Sigmoid colon (tissue), 7 donors: ENCODE results near the gene STRA8. TPM values are rescaled to one million over a fixed set of nuclear protein-coding genes. Genes with fewer than 3 reads are reported as not detected.
A peak's percentile ranks its signal among the peaks of the same experiment; 100 is the strongest.

ENCODE experiments used
- DNase-seq: peaks from one replicate; pipeline ENCODE4 v3.0.0-alpha.2; 2019
- H3K27ac ChIP-seq, 4 donors: fragments of 200-600 bp; sonication (generic); one replicate each; pipeline ENCODE4 v1.5.1; 2016 to 2019; ENCODE audit warnings: mild to moderate bottlenecking in 1 of 4
- H3K27me3 ChIP-seq, 3 donors: fragments of 200-600 bp; sonication (generic); one replicate each; pipeline ENCODE4 v1.5.1; 2019; ENCODE audit warnings: mild to moderate bottlenecking in 1 of 3
- H3K36me3 ChIP-seq, 4 donors: fragments of 200-600 bp; sonication (generic); one replicate each; pipeline ENCODE4 v1.5.1; 2016 to 2019
- H3K4me1 ChIP-seq, 4 donors: fragments of 200-600 bp; sonication (generic); one replicate each; pipeline ENCODE4 v1.5.1; 2017 to 2019
- H3K4me3 ChIP-seq, 4 donors: fragments of 200-600 bp; sonication (generic); one replicate each; pipeline ENCODE4 v1.5.1; 2017 to 2019; ENCODE audit warnings: mild to moderate bottlenecking in 2 of 4, moderate library complexity in 1 of 4
- H3K9me3 ChIP-seq, 4 donors: fragments of 200-600 bp in 3 of 4; sonication (generic) in 3 of 4; one replicate each; pipeline versions ENCODE4 v1.5.1 to v1.6.1; 2013 to 2019
- EP300 ChIP-seq, 4 donors: sonication (generic); formaldehyde crosslinking; IDR thresholded peaks; one replicate each; pipeline ENCODE4 v1.6.1; 2017; ENCODE audit warnings: antibody characterized with exemption in 4 of 4
- POLR2A ChIP-seq, 2 donors: fragments of 450-650 bp; IDR thresholded peaks; one replicate each; pipeline ENCODE4 v1.6.1; 2016; ENCODE audit warnings: antibody characterized with exemption in 2 of 2, mild to moderate bottlenecking in 2 of 2, moderate library complexity in 2 of 2
- POLR2AphosphoS5 ChIP-seq, 4 donors: sonication (generic); formaldehyde crosslinking; IDR thresholded peaks; one replicate each; pipeline ENCODE4 v1.6.1; 2017; ENCODE audit warnings: antibody characterized with exemption in 4 of 4
- WGBS, 2 donors: extraction: QIAGEN DNeasy Blood & Tissue Kit; methylation state at CpG; one replicate each; pipeline ENCODE4 v1.1.7; 2013; 5-methylcytosine and 5-hydroxymethylcytosine counted together
- intact Hi-C: fragments of 100-400 bp; cut with DNase I; formaldehyde crosslinking; loops from one replicate; pipeline ENCODE4 v1.15.1; 2023
- polyA plus RNA-seq, 3 donors: library from polyadenylated mRNA; stranded (reverse); fragments of 200-250 nt; gene quantifications; one replicate each; pipeline ENCODE4 v1.2.3, GENCODE V29; 2013
- total RNA-seq, 4 donors: library from RNA; depleted of rRNA; stranded (reverse); fragments of >200 nt; gene quantifications; one replicate each; pipeline ENCODE4 v1.1.0, GENCODE V29; 2016
- TF ChIP-seq, protein P1 (sequence below), 4 experiments: fragments of 450-650 bp in 3 of 4; fragments of 200-600 bp in 1 of 4; IDR thresholded peaks; one replicate each; pipeline ENCODE4 v1.5.1; 2016 to 2019; ENCODE audit warnings: antibody characterized with exemption in 4 of 4, mild to moderate bottlenecking in 3 of 4, moderate library complexity in 2 of 4
- donor health status: healthy with polysubstance abuse.
- donor health status: Bipolar disorder and iron deficiency.
- donor health status: healthy.

STRA8 gene
- total and polyA plus RNA-seq, 7 donors, result not detected

DNA sequence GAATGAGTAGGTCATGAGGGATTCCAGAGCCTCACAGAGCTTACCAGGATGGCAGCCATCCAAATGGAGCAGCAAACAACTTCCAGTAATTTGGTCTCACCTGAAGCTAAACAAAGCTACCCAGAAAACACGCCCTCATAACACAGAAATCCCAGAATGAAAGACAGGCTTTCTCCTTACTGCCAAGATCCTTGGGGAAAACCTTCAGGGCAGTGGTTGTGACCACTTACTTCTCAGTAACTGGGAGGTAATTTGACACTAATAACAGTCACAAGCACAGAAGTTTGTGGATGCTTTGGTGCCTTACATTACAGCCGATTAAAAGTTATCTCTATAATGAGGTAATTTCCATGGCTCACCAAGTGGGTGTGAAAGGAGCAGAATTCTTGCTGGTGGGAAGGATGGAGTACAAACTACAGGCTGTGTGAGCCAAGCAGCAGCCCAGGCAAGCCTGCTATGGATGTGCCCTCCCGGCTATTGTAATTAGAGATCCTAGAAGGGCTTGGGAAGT lies 32.8 kb upstream of the STRA8 start:
- no peak overlapping the region for H3K4me3 ChIP-seq
- DNase-seq, result no peak
- no peaks in the 10 kb centered on the region for H3K27me3 ChIP-seq
- no peak overlapping the region for H3K27ac ChIP-seq
- H3K9me3 ChIP-seq, result no peaks in the 10 kb centered on the region
- peaks cover 13 to 99% (median 41%) of the 10 kb centered on the region in 4 donors for H3K36me3 ChIP-seq
- TF ChIP-seq, protein P1, sequence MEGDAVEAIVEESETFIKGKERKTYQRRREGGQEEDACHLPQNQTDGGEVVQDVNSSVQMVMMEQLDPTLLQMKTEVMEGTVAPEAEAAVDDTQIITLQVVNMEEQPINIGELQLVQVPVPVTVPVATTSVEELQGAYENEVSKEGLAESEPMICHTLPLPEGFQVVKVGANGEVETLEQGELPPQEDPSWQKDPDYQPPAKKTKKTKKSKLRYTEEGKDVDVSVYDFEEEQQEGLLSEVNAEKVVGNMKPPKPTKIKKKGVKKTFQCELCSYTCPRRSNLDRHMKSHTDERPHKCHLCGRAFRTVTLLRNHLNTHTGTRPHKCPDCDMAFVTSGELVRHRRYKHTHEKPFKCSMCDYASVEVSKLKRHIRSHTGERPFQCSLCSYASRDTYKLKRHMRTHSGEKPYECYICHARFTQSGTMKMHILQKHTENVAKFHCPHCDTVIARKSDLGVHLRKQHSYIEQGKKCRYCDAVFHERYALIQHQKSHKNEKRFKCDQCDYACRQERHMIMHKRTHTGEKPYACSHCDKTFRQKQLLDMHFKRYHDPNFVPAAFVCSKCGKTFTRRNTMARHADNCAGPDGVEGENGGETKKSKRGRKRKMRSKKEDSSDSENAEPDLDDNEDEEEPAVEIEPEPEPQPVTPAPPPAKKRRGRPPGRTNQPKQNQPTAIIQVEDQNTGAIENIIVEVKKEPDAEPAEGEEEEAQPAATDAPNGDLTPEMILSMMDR (IDR thresholded peaks at IDR 0.05), result no peak
- TF ChIP-seq POLR2AphosphoS5 (IDR thresholded peaks at IDR 0.05), result no peak
- no peak for TF ChIP-seq EP300 (IDR thresholded peaks at IDR 0.05)
- TF ChIP-seq POLR2A (IDR thresholded peaks at IDR 0.05), result no peak
- WGBS, 2 donors, result 79 to 93% methylated on average over 3 of the region's 3 CpGs
- H3K4me1 ChIP-seq, result no peaks in the 10 kb centered on the region
- intact Hi-C loops, result no loop called here

DNA sequence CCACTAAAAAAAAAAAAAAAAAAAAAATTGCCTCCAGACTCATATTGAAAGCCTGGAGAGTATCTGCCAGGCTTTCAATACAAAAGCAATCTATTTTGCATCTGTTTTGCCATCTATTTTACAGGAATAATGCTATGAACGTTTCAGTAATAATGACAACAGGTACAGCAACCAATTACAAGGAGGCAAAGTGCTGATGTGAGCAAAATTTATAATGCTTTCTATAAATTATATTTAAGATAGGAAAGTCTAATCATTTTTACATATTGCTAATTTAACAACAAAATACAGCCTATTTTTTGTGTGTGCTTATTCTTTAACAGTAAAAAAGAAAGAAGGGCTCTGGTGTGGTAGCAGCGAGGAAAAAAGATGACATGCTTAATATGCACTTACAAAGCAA lies 32.3 kb upstream of the STRA8 start:
- TF ChIP-seq POLR2A (IDR thresholded peaks at IDR 0.05) (no peak), POLR2AphosphoS5 (IDR thresholded peaks at IDR 0.05) (no peak), EP300 (IDR thresholded peaks at IDR 0.05) (no peak)
- TF ChIP-seq, protein P1 (IDR thresholded peaks at IDR 0.05), result no peak
- H3K27ac ChIP-seq, result no peak overlapping the region
- no peaks in the 10 kb centered on the region for H3K27me3 ChIP-seq
- peaks cover 12 to 97% (median 36%) of the 10 kb centered on the region in 4 donors for H3K36me3 ChIP-seq
- H3K9me3 ChIP-seq, result no peaks in the 10 kb centered on the region
- no peak for DNase-seq
- H3K4me3 ChIP-seq, result no peak overlapping the region
- intact Hi-C loops, result no loop called here
- 88 to 96% methylated on average over 2 of the region's 2 CpGs for WGBS, 2 donors
- H3K4me1 ChIP-seq, result no peaks in the 10 kb centered on the region

DNA sequence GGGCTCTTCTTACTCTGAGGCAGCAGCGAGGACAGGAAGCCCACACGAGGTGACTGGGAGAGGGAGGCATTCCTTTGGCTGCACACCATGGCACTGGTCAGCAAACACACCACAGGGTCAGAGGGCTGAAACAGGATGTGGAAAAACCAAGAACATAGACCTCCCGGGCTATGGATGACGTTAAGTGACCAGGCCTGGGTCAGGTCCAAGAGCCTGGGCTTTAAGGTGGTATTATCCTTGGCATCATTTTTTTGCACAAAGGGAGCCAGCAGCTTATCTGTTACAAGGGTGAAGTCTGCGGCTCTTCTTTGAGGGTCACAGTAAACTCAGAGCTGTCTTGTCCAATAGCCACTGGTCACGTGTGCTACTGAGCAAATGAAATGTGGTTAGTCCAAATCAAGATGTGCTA lies 29.3 kb upstream of the STRA8 start:
- no peak for TF ChIP-seq POLR2A (IDR thresholded peaks at IDR 0.05)
- TF ChIP-seq, protein P1 (IDR thresholded peaks at IDR 0.05), result no peak
- no peak for TF ChIP-seq POLR2AphosphoS5 (IDR thresholded peaks at IDR 0.05)
- DNase-seq, result no peak
- H3K4me1 ChIP-seq, result peaks cover 0 to 11% (median 5%) of the 10 kb centered on the region in 4 donors
- WGBS, 2 donors, result 93 to 95% methylated on average over 6 of the region's 6 CpGs
- intact Hi-C loops, result no loop called here
- no peaks in the 10 kb centered on the region for H3K27me3 ChIP-seq
- H3K36me3 ChIP-seq, result peaks cover 6 to 67% (median 20%) of the 10 kb centered on the region in 4 donors
- H3K4me3 ChIP-seq, result no peak overlapping the region
- peak overlapping the region in 1 of 4 donors; percentile 54 for H3K27ac ChIP-seq
- H3K9me3 ChIP-seq, result no peaks in the 10 kb centered on the region

DNA sequence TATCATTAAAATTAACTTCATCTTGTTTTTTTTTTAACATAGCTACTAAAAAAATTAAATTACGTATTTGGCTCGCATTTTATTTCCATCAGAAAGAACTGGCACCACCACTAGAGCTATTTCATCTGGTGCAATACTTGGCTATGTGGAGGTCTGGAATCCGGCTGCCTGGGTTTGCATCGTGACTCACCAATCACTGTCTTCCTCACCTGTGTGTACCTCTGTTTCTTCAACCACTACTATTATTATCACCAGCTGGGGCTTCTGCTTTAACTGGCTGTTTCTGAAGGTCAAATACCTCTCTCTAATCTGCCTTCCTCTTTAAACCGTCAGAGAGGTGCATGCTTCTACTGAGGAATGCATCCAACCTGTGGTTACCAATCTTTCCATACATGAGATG lies 28.8 kb upstream of the STRA8 start:
- H3K4me3 ChIP-seq, result no peak overlapping the region
- intact Hi-C loops, result no loop called here
- H3K27ac ChIP-seq, result peak overlapping the region in 1 of 4 donors; percentile 54
- 94 to 96% methylated on average over 5 of the region's 5 CpGs for WGBS, 2 donors
- no peak for DNase-seq
- no peaks in the 10 kb centered on the region for H3K27me3 ChIP-seq
- no peaks in the 10 kb centered on the region for H3K9me3 ChIP-seq
- peaks cover 6 to 62% (median 18%) of the 10 kb centered on the region in 4 donors for H3K36me3 ChIP-seq
- TF ChIP-seq EP300 (IDR thresholded peaks at IDR 0.05) (no peak), POLR2A (IDR thresholded peaks at IDR 0.05) (no peak), POLR2AphosphoS5 (IDR thresholded peaks at IDR 0.05) (no peak)
- TF ChIP-seq, protein P1 (IDR thresholded peaks at IDR 0.05), result no peak
- peaks cover 0 to 15% (median 10%) of the 10 kb centered on the region in 4 donors for H3K4me1 ChIP-seq

DNA sequence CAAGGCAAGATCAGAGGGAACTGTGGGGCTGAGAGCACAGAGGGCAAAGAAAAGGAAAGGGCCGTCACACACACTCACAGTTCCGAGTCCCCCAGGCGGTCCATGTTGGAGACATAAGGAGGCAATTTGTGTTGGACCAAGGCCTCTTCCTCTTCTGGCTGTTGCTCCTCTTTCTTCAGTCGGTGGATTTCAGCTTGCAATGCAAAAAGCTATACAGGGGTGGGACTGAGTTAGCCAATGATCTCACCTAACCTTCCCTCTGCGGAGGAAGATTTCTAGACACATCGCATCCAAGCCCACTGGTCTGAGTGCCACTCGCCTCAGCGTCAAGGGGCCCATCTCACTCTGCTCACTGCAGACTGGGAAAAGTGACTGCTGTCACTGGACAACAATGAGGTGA lies 27.8 kb upstream of the STRA8 start:
- intact Hi-C loops, result no loop called here
- no peak for DNase-seq
- no peak overlapping the region for H3K27ac ChIP-seq
- 93 to 97% methylated on average over 8 of the region's 8 CpGs for WGBS, 2 donors
- H3K9me3 ChIP-seq, result no peaks in the 10 kb centered on the region
- H3K4me1 ChIP-seq, result peaks cover 0 to 22% (median 18%) of the 10 kb centered on the region in 4 donors
- H3K4me3 ChIP-seq, result no peak overlapping the region
- TF ChIP-seq EP300 (IDR thresholded peaks at IDR 0.05), result no peak
- TF ChIP-seq, protein P1 (IDR thresholded peaks at IDR 0.05), result no peak
- no peak for TF ChIP-seq POLR2A (IDR thresholded peaks at IDR 0.05)
- no peak for TF ChIP-seq POLR2AphosphoS5 (IDR thresholded peaks at IDR 0.05)
- H3K36me3 ChIP-seq, result peaks cover 6 to 53% (median 18%) of the 10 kb centered on the region in 4 donors
- no peaks in the 10 kb centered on the region for H3K27me3 ChIP-seq
